Renal pelvis (tissue), 4 donors: ENCODE data around the gene PPFIA2. TPM values are rescaled to one million over a fixed set of nuclear protein-coding genes. Genes with fewer than 3 reads are reported as not detected.
A peak's percentile ranks its signal among the peaks of the same experiment; 100 is the strongest.
"Not testable (repeated sequence)": the region's sequence is repeated elsewhere in the genome, so short reads cannot be mapped to it uniquely, and the experiment has no call there.

ENCODE experiments used
- DNase-seq: peaks from one replicate; pipeline ENCODE4 v3.0.0-alpha.2; 2013
- polyA plus RNA-seq, 3 donors: library from polyadenylated mRNA; unstranded; fragments of 120-200 nt; gene quantifications; one replicate each; pipeline ENCODE4 v1.2.1, GENCODE V29; 2013; ENCODE audit not compliant: insufficient read length in 3 of 3

Gene PPFIA2
- polyA plus RNA-seq, 3 donors, result 5.0 to 8.3 (median 6.2) TPM

- no peak for DNase-seq
Measured at GRCh38 chr12:81670759-81671158, 88.4 kb downstream of the PPFIA2 start.

GRCh38 chr12:81668475-81668874, 90.7 kb downstream of the PPFIA2 start:
- DNase-seq, result no peak

DNA sequence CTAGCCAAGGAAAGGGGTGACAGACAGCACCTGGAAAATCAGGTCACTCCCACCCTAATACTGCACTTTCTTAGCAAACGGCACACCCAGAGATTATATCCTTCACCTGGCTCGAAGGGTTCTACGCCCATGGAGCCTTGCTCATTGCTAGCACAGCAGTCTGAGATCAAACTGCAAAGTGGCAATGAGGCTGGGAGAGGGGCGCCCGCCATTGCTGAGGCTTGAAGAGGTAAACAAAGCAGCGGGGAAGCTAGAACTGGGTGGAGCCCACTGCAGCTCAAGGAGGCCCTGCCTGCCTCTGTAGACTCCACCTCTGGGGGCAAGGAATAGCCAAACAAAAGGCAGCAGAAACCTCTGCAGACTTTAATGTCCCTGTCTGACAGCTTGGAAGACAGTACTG, 99.8 kb downstream of the PPFIA2 start:
- not testable (repeated sequence) for DNase-seq

- DNase-seq, result peak; percentile 34
Measured at GRCh38 chr12:81644503-81644902, 114.6 kb downstream of the PPFIA2 start.

- DNase-seq, result no peak
Measured at GRCh38 chr12:81639196-81639595, 120.0 kb downstream of the PPFIA2 start.

DNA sequence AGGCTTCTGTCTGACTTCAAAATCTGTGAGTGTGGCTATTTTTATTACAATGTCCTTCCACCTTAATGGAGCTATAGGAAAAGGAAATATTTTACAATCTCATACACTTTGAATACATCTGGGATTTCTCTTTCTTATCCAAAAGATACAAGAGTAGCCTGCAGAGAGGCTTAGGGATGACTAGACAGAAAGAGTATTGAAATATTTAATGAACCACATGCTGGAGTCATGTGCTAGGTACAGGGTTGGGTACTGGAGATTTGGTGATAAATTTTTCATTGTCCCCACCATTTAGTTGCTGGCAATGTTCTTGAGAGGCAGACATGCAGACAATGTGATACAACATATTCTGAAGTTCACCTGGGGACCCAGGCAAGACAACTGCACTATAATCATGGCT, 126.0 kb downstream of the PPFIA2 start:
- no peak for DNase-seq

- peak; percentile 37 for DNase-seq
Measured at GRCh38 chr12:81627336-81628189, 131.6 kb downstream of the PPFIA2 start.

DNA sequence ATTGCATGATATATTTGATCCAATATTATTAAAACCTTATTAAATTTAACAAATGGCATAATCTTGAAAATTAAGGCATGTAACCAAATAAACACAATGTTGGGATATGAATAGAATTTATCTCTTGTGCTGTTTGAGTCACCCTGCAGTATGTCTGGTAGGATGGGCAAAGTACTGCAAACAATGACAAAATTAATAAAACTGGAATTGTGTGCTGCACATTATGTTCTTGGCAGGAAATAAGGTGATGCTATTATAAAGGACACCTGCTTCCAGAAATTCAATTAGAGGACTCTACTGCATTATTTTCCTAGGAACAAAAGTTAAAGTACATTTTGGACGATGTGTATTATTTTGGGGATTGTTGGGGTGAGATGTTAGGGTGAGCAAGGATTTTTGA, 132.7 kb downstream of the PPFIA2 start:
- DNase-seq, result no peak

- no peak for DNase-seq
Measured at GRCh38 chr12:81617915-81618314, 141.2 kb downstream of the PPFIA2 start.

- no peak for DNase-seq
Measured at GRCh38 chr12:81615026-81615588, 144.0 kb downstream of the PPFIA2 start.

DNA sequence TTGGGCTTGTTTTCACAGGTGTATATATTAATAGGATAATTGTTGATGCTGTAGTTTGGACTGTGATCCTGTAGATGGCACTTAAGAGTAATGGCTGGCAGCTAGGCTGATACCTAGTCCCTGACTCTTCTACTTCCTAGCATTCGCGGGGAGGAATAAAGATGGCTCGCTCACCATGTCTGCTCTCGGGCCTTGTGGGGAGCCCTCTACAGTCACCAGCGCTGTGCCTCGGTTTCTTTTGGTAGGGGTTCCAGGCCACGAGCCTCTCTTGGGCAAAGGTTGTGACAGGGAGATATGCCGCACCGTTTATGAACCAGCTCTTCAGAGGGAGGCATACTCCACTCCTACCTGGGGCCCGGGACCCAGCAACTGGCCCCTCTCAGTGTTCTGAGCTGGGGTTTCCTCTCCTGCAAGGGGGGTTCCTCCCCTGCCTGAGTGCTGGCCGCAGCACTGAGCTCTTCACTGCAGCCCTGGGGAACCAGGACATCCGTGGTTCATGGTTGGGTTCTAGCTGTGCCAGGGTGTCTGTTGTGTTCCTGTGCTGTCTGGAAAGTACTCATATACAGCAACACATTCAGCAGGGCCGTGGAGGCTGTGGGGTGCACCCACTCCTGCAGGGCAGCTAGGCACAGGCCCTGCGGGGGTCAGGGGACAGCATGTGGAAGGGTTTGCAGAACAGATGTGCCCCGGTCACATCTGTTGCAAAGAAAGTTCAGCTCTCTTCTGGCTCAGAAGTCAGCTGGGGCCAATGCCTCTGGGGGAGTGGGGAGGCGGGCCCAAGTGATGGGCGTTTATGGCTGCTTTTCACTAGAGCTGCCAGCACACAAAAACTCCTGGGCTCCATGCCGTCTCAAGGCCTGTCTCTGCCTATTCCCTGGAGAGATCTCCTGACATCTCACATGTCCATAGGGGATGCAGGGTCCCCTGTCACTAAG, 147.9 kb downstream of the PPFIA2 start:
- DNase-seq, result no peak

DNA sequence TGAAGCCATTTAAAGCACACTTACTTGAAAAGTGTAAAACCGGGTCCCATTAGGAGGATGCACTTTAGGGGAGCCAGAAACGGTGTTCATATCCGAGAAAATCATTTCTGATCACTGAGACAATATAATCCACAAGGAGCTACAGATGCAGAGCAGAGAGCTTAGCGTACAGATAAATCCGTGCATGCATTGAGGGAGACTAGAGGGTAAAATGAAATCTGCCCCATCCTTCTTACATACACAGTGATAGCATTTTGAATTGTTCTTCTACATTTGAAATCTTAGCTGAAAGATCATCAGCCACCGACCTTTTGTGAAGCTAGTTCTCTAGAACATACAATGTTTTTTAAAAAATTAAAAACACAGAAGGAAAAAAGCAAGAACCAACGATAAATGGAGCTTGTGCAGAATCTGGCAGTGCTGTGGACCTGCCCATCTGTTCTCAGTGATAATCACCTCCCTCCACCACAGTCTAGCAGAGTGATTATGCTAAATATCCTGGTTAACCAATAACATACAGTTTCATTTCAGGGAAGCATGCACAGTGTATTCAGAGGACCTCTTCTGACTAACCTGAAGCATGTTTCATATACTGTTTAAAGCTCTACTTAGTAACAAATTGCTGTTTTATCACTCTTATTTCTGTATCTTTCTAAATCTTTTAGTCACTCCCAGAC, 161.1 kb downstream of the PPFIA2 start:
- DNase-seq, result peak; percentile 9

- no peak for DNase-seq
Measured at GRCh38 chr12:81596558-81596957, 162.6 kb downstream of the PPFIA2 start.

- no peak for DNase-seq
Measured at GRCh38 chr12:81591256-81591655, 167.9 kb downstream of the PPFIA2 start.

GRCh38 chr12:81590703-81591102, 168.4 kb downstream of the PPFIA2 start:
- not testable (repeated sequence) for DNase-seq

- DNase-seq, result no peak
Measured at GRCh38 chr12:81588235-81589008, 170.7 kb downstream of the PPFIA2 start.

- DNase-seq, result no peak
Measured at GRCh38 chr12:81585787-81586186, 173.4 kb downstream of the PPFIA2 start.

DNA sequence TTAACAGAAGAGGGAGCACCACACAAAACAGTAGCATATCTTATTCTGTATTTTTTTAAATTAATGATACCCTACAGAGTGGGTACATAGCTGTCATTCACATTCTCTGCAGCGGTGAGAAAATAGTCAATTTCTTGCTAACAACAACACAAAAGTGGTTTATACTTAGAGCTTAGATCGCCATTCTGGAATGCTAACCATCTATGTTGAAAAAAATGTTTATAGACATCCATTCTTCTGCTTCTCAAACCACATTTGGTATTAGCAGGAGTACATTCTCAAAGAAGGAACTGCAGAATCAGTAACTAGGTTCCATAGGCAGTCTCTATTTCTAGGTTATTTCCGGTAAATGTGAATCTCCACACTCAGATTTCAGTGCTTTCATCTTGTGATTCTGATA, 185.9 kb downstream of the PPFIA2 start:
- no peak for DNase-seq

GRCh38 chr12:81572411-81572810, 186.7 kb downstream of the PPFIA2 start:
- DNase-seq, result no peak

- DNase-seq, result no peak
Measured at GRCh38 chr12:81570234-81570633, 188.9 kb downstream of the PPFIA2 start.

- no peak for DNase-seq
Measured at GRCh38 chr12:81564237-81564636, 194.9 kb downstream of the PPFIA2 start.
